AG09309 (cell line): ENCODE data around the gene MBOAT7.
"Not testable (repeated sequence)": the region's sequence is repeated elsewhere in the genome, so short reads cannot be mapped to it uniquely, and the experiment has no call there.

Experiments
- DNase-seq: peaks from one replicate; pipeline ENCODE4 v3.0.0-alpha.2; 2010; ENCODE audit warnings: low read depth
- H3K4me3 ChIP-seq: 2 replicates; pipeline ENCODE4 v1.5.1; 2011; ENCODE audit warnings: mild to moderate bottlenecking, low read depth, low read length, moderate library complexity; ENCODE audit not compliant: control insufficient read depth
- TF ChIP-seq, protein P1 (sequence below): IDR thresholded peaks from 2 replicates; pipeline ENCODE4 v1.5.1; 2011; ENCODE audit warnings: mild to moderate bottlenecking, low read depth, low read length, inconsistent platforms; ENCODE audit not compliant: insufficient read depth, control insufficient read depth; ENCODE audit errors: missing control alignments

MBOAT7 gene

GRCh38 chr19:54179921-54180461 is 9.4 kb downstream of the MBOAT7 start:
- TF ChIP-seq, protein P1, sequence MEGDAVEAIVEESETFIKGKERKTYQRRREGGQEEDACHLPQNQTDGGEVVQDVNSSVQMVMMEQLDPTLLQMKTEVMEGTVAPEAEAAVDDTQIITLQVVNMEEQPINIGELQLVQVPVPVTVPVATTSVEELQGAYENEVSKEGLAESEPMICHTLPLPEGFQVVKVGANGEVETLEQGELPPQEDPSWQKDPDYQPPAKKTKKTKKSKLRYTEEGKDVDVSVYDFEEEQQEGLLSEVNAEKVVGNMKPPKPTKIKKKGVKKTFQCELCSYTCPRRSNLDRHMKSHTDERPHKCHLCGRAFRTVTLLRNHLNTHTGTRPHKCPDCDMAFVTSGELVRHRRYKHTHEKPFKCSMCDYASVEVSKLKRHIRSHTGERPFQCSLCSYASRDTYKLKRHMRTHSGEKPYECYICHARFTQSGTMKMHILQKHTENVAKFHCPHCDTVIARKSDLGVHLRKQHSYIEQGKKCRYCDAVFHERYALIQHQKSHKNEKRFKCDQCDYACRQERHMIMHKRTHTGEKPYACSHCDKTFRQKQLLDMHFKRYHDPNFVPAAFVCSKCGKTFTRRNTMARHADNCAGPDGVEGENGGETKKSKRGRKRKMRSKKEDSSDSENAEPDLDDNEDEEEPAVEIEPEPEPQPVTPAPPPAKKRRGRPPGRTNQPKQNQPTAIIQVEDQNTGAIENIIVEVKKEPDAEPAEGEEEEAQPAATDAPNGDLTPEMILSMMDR, result peak; percentile 14
- DNase-seq, result no peak
- H3K4me3 ChIP-seq, result no peak overlapping the region

- no peak for DNase-seq
- no peak overlapping the region for H3K4me3 ChIP-seq
- TF ChIP-seq, protein P1, result no peak
Observed at GRCh38 chr19:54179262-54179852, 10.0 kb downstream of the MBOAT7 start.

GRCh38 chr19:54178581-54179261 is 10.7 kb downstream of the MBOAT7 start:
- DNase-seq, result no peak
- TF ChIP-seq, protein P1, result no peak

GRCh38 chr19:54173951-54174834 is 15.2 kb downstream of the MBOAT7 start:
- TF ChIP-seq, protein P1, result no peak
- no peak overlapping the region for H3K4me3 ChIP-seq
- no peak for DNase-seq

More at GRCh38 chr19:54178581-54179261, 10.7 kb downstream of the MBOAT7 start:
- H3K4me3 ChIP-seq, result no peak overlapping the region

DNA sequence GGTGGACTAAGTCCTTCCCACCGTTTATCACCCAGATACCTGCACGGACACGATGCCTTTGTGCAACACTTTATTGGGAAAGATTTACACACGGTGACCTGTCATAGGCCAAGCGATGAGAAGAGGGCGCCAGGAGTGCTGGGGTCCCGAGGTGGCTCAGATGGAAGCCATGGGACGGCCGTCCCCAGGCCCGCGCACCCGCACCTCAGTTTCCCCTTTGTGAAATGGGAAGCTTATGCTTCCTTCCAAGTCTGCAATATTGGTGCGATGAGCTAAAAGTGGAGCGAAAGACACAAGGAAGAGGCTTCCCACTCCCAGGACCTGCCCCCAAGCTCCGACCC is 16.1 kb downstream of the MBOAT7 start:
- TF ChIP-seq, protein P1, result no peak
- DNase-seq, result no peak
- no peak overlapping the region for H3K4me3 ChIP-seq

- no peak for DNase-seq
- TF ChIP-seq, protein P1, result no peak
- no peak within 1 kb of the TSS for H3K4me3 ChIP-seq
Observed at GRCh38 chr19:54172471-54173358, 16.7 kb downstream of the MBOAT7 start, which contains the start of gene TMC4. Gene TMC4, minus strand, starts transcription at chr19:54173160. Its CDS starts 43 bp downstream, at chr19:54173117.

- not testable (repeated sequence) for DNase-seq, H3K4me3 ChIP-seq
Observed at GRCh38 chr19:54171736-54172431, 17.5 kb downstream of the MBOAT7 start.
